SU-DHL-6 (cell line): ENCODE measurements around the gene SCARB2.

ENCODE experiments used
- EZH2phosphoT487 ChIP-seq: fragments of 200-600 bp; sonication (generic), shearing (Covaris generic); conservative IDR thresholded peaks from 2 replicates; pipeline ENCODE4 v1.6.1; 2018; ENCODE audit warnings: mild to moderate bottlenecking, antibody characterized with exemption, low read length, moderate library complexity, mixed read lengths
- TF ChIP-seq, protein P1 (sequence below): fragments of 200-600 bp; sonication (generic); IDR thresholded peaks from one replicate; pipeline ENCODE4 v1.5.1; 2017; ENCODE audit warnings: antibody characterized with exemption, mild to moderate bottlenecking, low read length, moderate library complexity; ENCODE audit not compliant: insufficient read depth, poor library complexity, severe bottlenecking

GRCh38 chr4:76127754-76128153 is 85.9 kb downstream of the SCARB2 start:
- TF ChIP-seq, protein P1, sequence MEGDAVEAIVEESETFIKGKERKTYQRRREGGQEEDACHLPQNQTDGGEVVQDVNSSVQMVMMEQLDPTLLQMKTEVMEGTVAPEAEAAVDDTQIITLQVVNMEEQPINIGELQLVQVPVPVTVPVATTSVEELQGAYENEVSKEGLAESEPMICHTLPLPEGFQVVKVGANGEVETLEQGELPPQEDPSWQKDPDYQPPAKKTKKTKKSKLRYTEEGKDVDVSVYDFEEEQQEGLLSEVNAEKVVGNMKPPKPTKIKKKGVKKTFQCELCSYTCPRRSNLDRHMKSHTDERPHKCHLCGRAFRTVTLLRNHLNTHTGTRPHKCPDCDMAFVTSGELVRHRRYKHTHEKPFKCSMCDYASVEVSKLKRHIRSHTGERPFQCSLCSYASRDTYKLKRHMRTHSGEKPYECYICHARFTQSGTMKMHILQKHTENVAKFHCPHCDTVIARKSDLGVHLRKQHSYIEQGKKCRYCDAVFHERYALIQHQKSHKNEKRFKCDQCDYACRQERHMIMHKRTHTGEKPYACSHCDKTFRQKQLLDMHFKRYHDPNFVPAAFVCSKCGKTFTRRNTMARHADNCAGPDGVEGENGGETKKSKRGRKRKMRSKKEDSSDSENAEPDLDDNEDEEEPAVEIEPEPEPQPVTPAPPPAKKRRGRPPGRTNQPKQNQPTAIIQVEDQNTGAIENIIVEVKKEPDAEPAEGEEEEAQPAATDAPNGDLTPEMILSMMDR: no peak
- no peak for TF ChIP-seq EZH2phosphoT487
